GM19023 (cell line): Measurements from ENCODE around the gene MANSC4.
"Not testable (repeated sequence)": the region's sequence is repeated elsewhere in the genome, so short reads cannot be mapped to it uniquely, and the experiment has no call there.

Experiments
- ATAC-seq: cut with Tn5 transposase; IDR thresholded peaks from one replicate; pipeline ENCODE4 v1.9.1; 2021; ENCODE audit warnings: mild to moderate bottlenecking, moderate library complexity; ENCODE audit not compliant: unreplicated experiment

Gene MANSC4

GRCh38 chr12:27756670-27757195 is 23.3 kb downstream of the MANSC4 start:
- ATAC-seq, result no peak

GRCh38 chr12:27754795-27755194 is 25.2 kb downstream of the MANSC4 start:
- no peak for ATAC-seq

- no peak for ATAC-seq
Observed at GRCh38 chr12:27751386-27752047, 28.5 kb downstream of the MANSC4 start.

DNA sequence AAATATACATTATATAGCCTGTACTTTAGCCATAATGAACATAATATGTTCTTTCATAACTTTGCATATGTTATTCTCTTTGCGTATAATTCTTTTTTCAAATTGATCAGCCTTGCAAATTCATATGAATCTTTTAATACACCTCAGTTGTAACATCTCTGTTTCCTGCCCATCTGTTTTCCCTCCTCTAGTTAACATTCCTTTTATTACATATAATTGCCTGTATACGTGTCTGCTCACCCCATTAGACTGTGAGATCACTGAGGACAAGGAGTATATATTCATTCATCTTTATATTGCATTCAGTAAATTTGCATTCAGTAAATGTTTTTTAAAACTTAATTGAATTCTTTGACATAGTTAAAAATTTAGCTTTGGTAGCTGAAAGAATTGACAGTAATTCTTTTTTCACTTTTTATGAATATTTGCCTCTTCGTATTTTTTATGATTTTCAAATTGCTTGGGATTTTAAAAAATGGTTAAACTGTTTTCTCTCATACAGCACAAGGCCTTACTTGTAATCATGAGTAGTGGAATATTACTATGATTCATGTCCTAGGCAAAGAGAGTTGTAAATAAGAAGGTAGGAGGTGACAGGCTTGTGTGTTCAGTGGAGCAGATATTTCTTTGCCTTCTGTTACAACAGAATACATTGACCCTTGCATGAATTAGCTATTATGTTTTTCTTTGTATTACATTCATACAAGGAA is 32.8 kb downstream of the MANSC4 start:
- no peak for ATAC-seq

DNA sequence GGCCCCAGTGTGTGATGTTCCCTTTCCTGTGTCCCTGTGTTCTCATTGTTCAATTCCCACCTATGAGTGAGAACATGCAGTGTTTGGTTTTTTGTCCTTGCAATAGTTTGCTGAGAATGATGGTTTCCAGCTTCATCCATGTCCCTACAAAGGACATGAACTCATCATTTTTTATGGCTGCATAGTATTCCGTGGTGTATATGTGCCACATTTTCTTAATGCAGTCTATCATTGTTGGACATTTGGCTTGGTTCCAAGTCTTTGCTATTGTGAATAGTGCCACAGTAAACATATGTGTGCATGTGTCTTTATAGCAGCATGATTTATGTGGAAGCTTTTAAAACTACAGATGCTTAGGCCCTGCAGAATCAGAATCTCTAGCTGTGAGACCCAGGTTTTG is 34.3 kb downstream of the MANSC4 start:
- ATAC-seq, result not testable (repeated sequence)

- ATAC-seq, result no peak
Observed at GRCh38 chr12:27743601-27744000, 36.4 kb downstream of the MANSC4 start.

- ATAC-seq, result not testable (repeated sequence)
Observed at GRCh38 chr12:27734321-27734720, 45.7 kb downstream of the MANSC4 start.

DNA sequence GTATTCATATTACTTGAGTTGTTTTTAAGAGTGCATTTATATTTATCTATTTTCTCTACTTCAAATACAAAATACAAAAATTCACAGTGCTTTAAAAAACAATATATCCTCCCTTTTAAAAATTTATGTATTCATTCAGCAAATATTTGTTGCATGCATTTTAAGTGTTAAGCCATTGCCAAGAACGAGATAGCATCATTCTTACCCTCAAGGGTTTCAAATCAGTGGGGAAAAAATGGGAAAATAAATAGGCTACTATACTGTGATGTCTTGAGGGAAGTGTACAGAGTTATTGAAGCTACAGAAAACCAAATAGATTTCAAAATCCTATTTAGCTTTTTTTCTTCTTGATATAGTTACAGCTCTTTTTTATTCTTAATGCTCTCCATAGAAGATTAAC is 46.2 kb downstream of the MANSC4 start:
- ATAC-seq, result no peak

DNA sequence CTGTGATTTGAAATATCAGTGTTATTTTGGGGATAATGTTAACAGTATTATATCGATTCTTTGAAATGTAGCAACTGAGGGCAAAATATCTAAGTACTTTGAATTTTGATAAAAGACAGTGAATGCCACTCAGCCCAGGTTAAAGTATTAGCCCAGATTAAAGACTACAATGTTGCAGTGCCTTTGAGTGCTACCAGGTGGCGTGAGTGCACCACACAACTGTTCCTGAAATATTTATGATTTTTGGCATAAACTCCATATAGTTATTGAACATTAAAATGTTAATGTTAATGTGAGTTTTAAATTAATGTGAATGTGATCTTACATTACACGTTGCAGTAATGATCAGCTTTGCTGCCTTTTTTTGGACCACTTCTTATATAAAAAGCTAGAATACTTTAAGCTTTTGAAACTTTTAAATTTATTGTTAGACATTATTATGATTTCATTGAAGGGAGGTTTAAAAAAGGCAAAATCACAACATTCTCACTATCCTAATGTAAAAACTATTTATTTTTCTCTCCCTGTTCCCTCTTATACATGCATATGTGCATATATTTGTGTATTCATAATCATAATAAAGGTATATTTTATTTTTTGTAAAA is 46.9 kb downstream of the MANSC4 start:
- ATAC-seq, result peak; percentile 62

DNA sequence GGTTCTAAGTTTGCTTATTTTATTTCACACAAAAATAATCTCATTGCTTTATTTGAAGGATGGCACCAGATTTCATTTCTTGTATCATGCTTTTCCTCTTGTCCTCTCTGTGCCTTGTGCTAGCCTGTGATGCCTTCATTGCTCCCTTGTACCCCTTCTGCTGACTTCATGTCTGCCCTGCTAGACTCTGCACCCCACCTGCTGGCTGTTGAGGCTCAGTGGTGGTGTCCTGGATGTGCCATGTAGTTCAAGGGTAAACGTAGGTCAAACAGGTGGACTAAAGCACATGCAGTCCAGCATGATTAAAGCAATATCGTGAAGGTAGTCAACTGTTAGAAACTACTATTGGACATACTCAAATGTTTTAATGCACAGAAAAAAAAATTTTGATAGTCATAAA is 47.8 kb downstream of the MANSC4 start:
- ATAC-seq, result no peak

DNA sequence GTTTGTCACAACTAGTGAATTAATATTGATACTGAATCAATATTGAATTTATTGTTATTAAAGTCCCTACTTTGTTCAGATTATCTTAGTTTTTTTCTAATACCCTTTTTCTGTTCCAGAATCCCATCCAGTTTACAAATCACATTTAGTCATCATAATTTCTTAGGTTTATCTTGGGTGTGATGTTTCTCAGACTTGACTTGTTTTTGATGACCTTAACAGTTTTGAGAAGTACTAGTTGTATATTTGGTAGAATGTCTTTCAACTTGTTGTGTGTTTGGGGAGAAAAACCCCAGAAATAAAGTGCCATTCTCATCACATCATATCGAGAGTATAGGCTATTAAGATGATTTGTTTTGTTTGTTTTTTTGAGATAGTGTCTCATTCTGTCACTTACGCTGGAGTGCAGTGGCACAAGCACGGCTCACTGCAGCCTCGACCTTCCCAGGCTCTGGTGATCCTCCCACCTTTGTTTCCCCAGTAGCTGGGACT is 49.9 kb downstream of the MANSC4 start:
- ATAC-seq, result no peak

- no peak for ATAC-seq
Observed at GRCh38 chr12:27723212-27723611, 56.8 kb downstream of the MANSC4 start.
